K562 (cell line): ENCODE measurements around the gene VPS9D1. TPM values are rescaled to one million over a fixed set of nuclear protein-coding genes. Genes with fewer than 3 reads are reported as not detected.

ENCODE experiments used
- ATF7 ChIP-seq: fragments of 450-650 bp; IDR thresholded peaks from 2 replicates; pipeline ENCODE4 v1.7.1; 2014; ENCODE audit warnings: mild to moderate bottlenecking, moderate library complexity
- CBFA2T3 ChIP-seq: fragments of 450-650 bp; IDR thresholded peaks from 2 replicates; pipeline ENCODE4 v1.6.1; 2017
- E2F4 ChIP-seq: sonication (generic); formaldehyde crosslinking; IDR thresholded peaks from 2 replicates; pipeline ENCODE4 v1.8.0; 2022; ENCODE audit warnings: mild to moderate bottlenecking, low read depth, missing genetic modification reagents
- GABPA ChIP-seq: fragments of 200-800 bp; sonication (Bioruptor generic); conservative IDR thresholded peaks from 2 replicates; pipeline ENCODE4 v1.6.1; 2016; ENCODE audit warnings: low read depth, missing genetic modification characterization, missing compliant biosample characterization
- KDM2B ChIP-seq: fragments of 250-450 bp; sonication (Bioruptor Pico); IDR thresholded peaks from 2 replicates; pipeline ENCODE4 v1.8.0; 2021; ENCODE audit warnings: mild to moderate bottlenecking, moderate library complexity
- MNT ChIP-seq, 2 experiments: fragments of 450-650 bp; conservative IDR thresholded peaks; 2 replicates each; pipeline ENCODE4 v1.6.1; 2017; ENCODE audit warnings: mild to moderate bottlenecking in 2 of 2, moderate library complexity in 2 of 2
- NR3C1 ChIP-seq: sonication (generic); formaldehyde crosslinking; IDR thresholded peaks from 2 replicates; pipeline ENCODE4 v1.8.1; 2022; ENCODE audit warnings: missing genetic modification reagents
- SAFB2 ChIP-seq: fragments of 200-400 bp; formaldehyde crosslinking; IDR thresholded peaks from 2 replicates; pipeline ENCODE4 v1.6.1; 2018; ENCODE audit warnings: borderline replicate concordance, low read length, low read depth, moderate library complexity; ENCODE audit not compliant: severe bottlenecking
- SMC3 ChIP-seq: conservative IDR thresholded peaks from 2 replicates; pipeline ENCODE4 v1.6.1; 2011; ENCODE audit warnings: low read depth, low read length, improper control_type of control experiment; ENCODE audit not compliant: insufficient read depth
- SOX6 ChIP-seq: fragments of 450-650 bp; IDR thresholded peaks from 2 replicates; pipeline ENCODE4 v1.6.1; 2014; ENCODE audit warnings: mild to moderate bottlenecking
- TAF1 ChIP-seq: IDR thresholded peaks from 2 replicates; pipeline ENCODE4 v1.6.1; 2011; ENCODE audit warnings: mild to moderate bottlenecking, low read length, moderate library complexity; ENCODE audit not compliant: insufficient read depth, control insufficient read depth, severe bottlenecking; ENCODE audit errors: extremely low read depth
- USF1 ChIP-seq: sonication (generic); formaldehyde crosslinking; IDR thresholded peaks from 2 replicates; pipeline ENCODE4 v1.9.0; 2022; ENCODE audit warnings: mild to moderate bottlenecking, missing genetic modification reagents
- ZNF639 ChIP-seq, 2 experiments: fragments of 200-800 bp in 1 of 2; sonication (Bioruptor generic) in 1 of 2; sonication (generic) in 1 of 2; formaldehyde crosslinking in 1 of 2; IDR thresholded peaks in 1 of 2; conservative IDR thresholded peaks in 1 of 2; 2 replicates each; pipeline versions ENCODE4 v1.5.0 to v1.6.1; 2016 to 2020; ENCODE audit warnings: missing compliant biosample characterization in 1 of 2, missing genetic modification characterization in 1 of 2, missing genetic modification reagents in 1 of 2
- polyA plus RNA-seq, 8 experiments: library from polyadenylated mRNA; depleted of rRNA in 4 of 8; stranded (reverse) in 5 of 8; unstranded in 3 of 8; fragments of >200 nt; fragmentation: Nextera tagmentation in 2 of 8; fragmentation: Illumina TruSeq in 1 of 8; extraction: Ambion mirVana in 2 of 8; extraction: Trizol in 1 of 8; gene quantifications; 2 replicates each; pipeline versions ENCODE4 v1.2.1 to v1.2.3, GENCODE V29; 2011 to 2014; ENCODE audit warnings: inconsistent platforms in 1 of 8, missing spikeins in 1 of 8
- total RNA-seq, 7 experiments: library from RNA; depleted of rRNA in 6 of 7; stranded (reverse); fragments of >200 nt in 6 of 7; fragmentation: Illumina TruSeq in 2 of 7; extraction: Trizol in 2 of 7; gene quantifications; 2 replicates each; pipeline versions ENCODE4 v1.2.1 to v1.2.3, GENCODE V29; 2011 to 2021; ENCODE audit warnings: low replicate concordance in 1 of 7

Gene VPS9D1
- total and polyA plus RNA-seq, 9 of the 15 experiments (the other 6 are each of a cell fraction or from before 2014, with no cell fraction given): 0.33 to 3.1 (median 1.1) TPM

- TF ChIP-seq USF1 (CRISPR knock-in tag) (0 out of 2 replicates have a peak, but pooled peaks have one; percentile 1), NR3C1 (no peak), CBFA2T3 (no peak), MNT (conservative IDR thresholded peaks at IDR 0.05) (peak; percentile 79 to 92), ZNF639 (CRISPR knock-in tag; conservative IDR thresholded peaks at IDR 0.05 in 1 of 2, IDR thresholded peaks at IDR 0.05 in 1 of 2) (peak in 1 of 2 experiments; percentile 63; a peak in 2 of 4 replicates), TAF1 (peak; percentile 66), ATF7 (peak; percentile 62; the same call in 1 of the 2 replicates), E2F4 (CRISPR knock-in tag) (0 out of 2 replicates have a peak, but pooled peaks have one; percentile 53), SAFB2 (no peak), SMC3 (0 out of 2 replicates have a peak, but pooled peaks have one; percentile 39), SOX6 (0 out of 2 replicates have a peak, but pooled peaks have one; percentile 15), KDM2B (CRISPR knock-in tag) (0 out of 2 replicates have a peak, but pooled peaks have one; percentile 41), GABPA (peak; percentile 81)
Measured at GRCh38 chr16:89701425-89702406, 19.0 kb downstream of the VPS9D1 start, which contains the start of gene SPATA2L (continued).
